PC-9 (cell line): ENCODE results near the gene IKZF1. TPM values are rescaled to one million over a fixed set of nuclear protein-coding genes. Genes with fewer than 3 reads are reported as not detected.

Experiments used
- BruUV-seq: library from RNA; stranded (reverse); fragments of 400-500 nt; replicated peaks from 2 replicates; lab custom pipeline; 2021; lab: Mats Ljungman, UMichigan
- CTCF ChIA-PET: fragments of 300-600 bp; sonication (Branson Sonifier 250); formaldehyde crosslinking; loops from one replicate; lab custom pipeline; 2022; ENCODE audit warnings: antibody characterized with exemption; lab: Charles Lee
- POLR2A ChIA-PET: fragments of 300-600 bp; sonication (Branson Sonifier 250); formaldehyde crosslinking; loops from one replicate; lab custom pipeline; 2022; ENCODE audit warnings: antibody characterized with exemption; ENCODE audit not compliant: unreplicated experiment; lab: Charles Lee
- DNase-seq, 2 experiments: peaks; one replicate each; pipeline versions ENCODE4 v3.0.0 to v3.0.0-alpha.2; 2015 to 2022; ENCODE audit warnings: mixed read lengths in 1 of 2
- H2AFZ ChIP-seq: fragments of 200-600 bp; sonication (generic); 2 replicates; pipeline ENCODE4 v1.8.1; 2017; ENCODE audit warnings: antibody characterized with exemption
- H3F3A ChIP-seq: fragments of 200-600 bp; sonication (generic); 2 replicates; pipeline ENCODE4 v1.8.1; 2017; ENCODE audit warnings: antibody characterized with exemption, mild to moderate bottlenecking, low read depth; ENCODE audit not compliant: insufficient read depth
- H3K27ac ChIP-seq: fragments of 200-600 bp; sonication (generic); 2 replicates; pipeline ENCODE4 v1.6.1; 2016; ENCODE audit warnings: mixed run types
- H3K27me3 ChIP-seq: fragments of 200-600 bp; sonication (generic); 2 replicates; pipeline ENCODE4 v1.6.1; 2016; ENCODE audit warnings: low read depth, mixed run types; ENCODE audit not compliant: insufficient read depth
- H3K36me3 ChIP-seq: fragments of 200-600 bp; sonication (generic); 2 replicates; pipeline ENCODE4 v1.6.1; 2016; ENCODE audit warnings: low read depth, mixed run types
- H3K4me1 ChIP-seq: fragments of 200-600 bp; sonication (generic); replicated peaks from 2 replicates; pipeline ENCODE4 v1.6.1; 2016; ENCODE audit warnings: mixed run types; ENCODE audit not compliant: insufficient read depth
- H3K4me2 ChIP-seq: fragments of 200-600 bp; sonication (generic); 2 replicates; pipeline ENCODE4 v1.6.1; 2017; ENCODE audit warnings: mixed run types
- H3K4me3 ChIP-seq: fragments of 200-600 bp; sonication (generic); 2 replicates; pipeline ENCODE4 v1.6.1; 2016; ENCODE audit warnings: mixed run types
- H3K79me2 ChIP-seq: fragments of 200-600 bp; sonication (generic); 2 replicates; pipeline ENCODE4 v1.6.1; 2017; ENCODE audit warnings: low read depth, mixed run types
- H3K9me2 ChIP-seq: fragments of 200-600 bp; sonication (generic); 2 replicates; pipeline ENCODE4 v1.8.1; 2017; ENCODE audit warnings: mild to moderate bottlenecking; ENCODE audit not compliant: insufficient read depth
- H3K9me3 ChIP-seq: fragments of 200-600 bp; sonication (generic); 2 replicates; pipeline ENCODE4 v1.8.1; 2016; ENCODE audit warnings: low read depth; ENCODE audit not compliant: insufficient read depth
- H4K20me1 ChIP-seq: fragments of 200-600 bp; sonication (generic); 2 replicates; pipeline ENCODE4 v1.8.1; 2017; ENCODE audit not compliant: insufficient read depth
- CTCF ChIP-seq: fragments of 200-600 bp; sonication (generic); conservative IDR thresholded peaks from 2 replicates; pipeline ENCODE4 v1.6.1; 2017; ENCODE audit warnings: mixed run types, antibody characterized with exemption, mild to moderate bottlenecking, moderate library complexity
- EZH2 ChIP-seq: fragments of 200-600 bp; sonication (generic); IDR thresholded peaks from 2 replicates; pipeline ENCODE4 v1.8.0; 2017; ENCODE audit warnings: antibody characterized with exemption, low read depth
- intact Hi-C: fragments of 100-400 bp; cut with micrococcal nuclease; formaldehyde crosslinking; loops from one replicate; pipeline ENCODE4 v1.10.0; 2022; ENCODE audit not compliant: unreplicated experiment
- total RNA-seq: library from RNA; stranded (reverse); gene quantifications from 2 replicates; pipeline ENCODE4 v1.2.3, GENCODE V29; 2021

IKZF1 gene
- total RNA-seq, 1 experiment from 2014 or later, result not detected

- Histone ChIP-seq H3K4me3 (no peak overlapping the region), H3K27me3 (peaks cover 54% of the 10 kb centered on the region), H3K9me3 (no peaks in the 10 kb centered on the region), H3K4me1 (no peaks in the 10 kb centered on the region), H3F3A (no peaks in the 10 kb centered on the region), H3K36me3 (no peaks in the 10 kb centered on the region), H2AFZ (no peak overlapping the region), H3K27ac (no peak overlapping the region), H4K20me1 (no peaks in the 10 kb centered on the region), H3K79me2 (no peaks in the 10 kb centered on the region), H3K4me2 (no peak overlapping the region), H3K9me2 (no peaks in the 10 kb centered on the region)
- ChIA-PET CTCF (no interaction called here), POLR2A (no interaction called here)
- TF ChIP-seq EZH2 (no peak), CTCF (no peak)
- no TSS peak for BruUV-seq
- DNase-seq, result no peak
- intact Hi-C loops, result no loop called here
These were observed 22.7 kb upstream of the IKZF1 start for GRCh38 chr7:50281680-50282445.

- Histone ChIP-seq H3K9me2 (no peaks in the 10 kb centered on the region), H3K27ac (no peak overlapping the region), H3K4me3 (no peak overlapping the region), H3K79me2 (no peaks in the 10 kb centered on the region), H3K4me1 (no peaks in the 10 kb centered on the region), H3F3A (no peaks in the 10 kb centered on the region), H4K20me1 (no peaks in the 10 kb centered on the region), H3K27me3 (peaks cover 65% of the 10 kb centered on the region), H3K36me3 (no peaks in the 10 kb centered on the region), H2AFZ (no peak overlapping the region), H3K4me2 (no peak overlapping the region), H3K9me3 (no peaks in the 10 kb centered on the region)
- intact Hi-C loops, result no loop called here
- no TSS peak for BruUV-seq
- no peak for TF ChIP-seq CTCF
- TF ChIP-seq EZH2, result no peak
- CTCF ChIA-PET, result no interaction called here
- no peak for DNase-seq
- POLR2A ChIA-PET, result no interaction called here
These were observed 21.5 kb upstream of the IKZF1 start for GRCh38 chr7:50282813-50283605.

- no peak for DNase-seq
- no peak overlapping the region for H3K27ac ChIP-seq
- no peaks in the 10 kb centered on the region for H3K36me3 ChIP-seq
- H3K4me2 ChIP-seq, result no peak overlapping the region
- no peaks in the 10 kb centered on the region for H3K9me3 ChIP-seq
- H3K4me1 ChIP-seq, result no peaks in the 10 kb centered on the region
- no TSS peak for BruUV-seq
- intact Hi-C loops, result no loop called here
- H3K27me3 ChIP-seq, result peaks cover 68% of the 10 kb centered on the region
- no peaks in the 10 kb centered on the region for H4K20me1 ChIP-seq
- no peaks in the 10 kb centered on the region for H3F3A ChIP-seq
- ChIA-PET POLR2A (no interaction called here), CTCF (no interaction called here)
- no peaks in the 10 kb centered on the region for H3K9me2 ChIP-seq
- TF ChIP-seq CTCF (no peak), EZH2 (no peak)
- no peaks in the 10 kb centered on the region for H3K79me2 ChIP-seq
- no peak overlapping the region for H3K4me3 ChIP-seq
- H2AFZ ChIP-seq, result no peak overlapping the region
These were observed 20.8 kb upstream of the IKZF1 start for GRCh38 chr7:50283731-50284130.
